H1 (cell line): Measurements from ENCODE around the gene CFAP61. TPM values are rescaled to one million over a fixed set of nuclear protein-coding genes. Genes with fewer than 3 reads are reported as not detected.
A peak's percentile ranks its signal among the peaks of the same experiment; 100 is the strongest.

Experiments used
- CTCF ChIA-PET: fragments of 300-600 bp; sonication (Branson Sonifier 250); formaldehyde crosslinking; loops from one replicate; lab custom pipeline; 2021; ENCODE audit not compliant: partially characterized antibody; lab: Charles Lee
- POLR2A ChIA-PET: fragments of 300-600 bp; sonication (Branson Sonifier 250); formaldehyde crosslinking; loops from one replicate; lab custom pipeline; 2021; ENCODE audit warnings: inconsistent platforms; ENCODE audit not compliant: partially characterized antibody; lab: Charles Lee
- DNase-seq, 2 experiments: peaks; one replicate each; pipeline versions ENCODE4 v3.0.0 to v3.0.0-alpha.2; 2010 to 2022; ENCODE audit warnings: low spot score in 2 of 2, low read depth in 1 of 2, mixed read lengths in 1 of 2
- FAIRE-seq: peaks from 2 replicates; lab custom pipeline; 2011; peaks lifted over from hg19 to GRCh38; lab: Jason Lieb, UNC
- H2AFZ ChIP-seq: 2 replicates; pipeline ENCODE4 v1.8.1; 2012; ENCODE audit warnings: low read length, inconsistent platforms
- H2AK5ac ChIP-seq: 2 replicates; pipeline ENCODE4 v1.6.1; 2013; ENCODE audit warnings: low read depth, low read length
- H2BK120ac ChIP-seq: replicated peaks from 2 replicates; pipeline ENCODE3; 2013; ENCODE audit warnings: low read depth, low read length, inconsistent platforms
- H2BK12ac ChIP-seq: 2 replicates; pipeline ENCODE4 v1.6.1; 2013; ENCODE audit warnings: low read depth, low read length
- H2BK15ac ChIP-seq: 2 replicates; pipeline ENCODE4 v1.6.1; 2013; ENCODE audit warnings: low read length
- H2BK20ac ChIP-seq: 2 replicates; pipeline ENCODE4 v1.6.1; 2013; ENCODE audit warnings: low read length
- H2BK5ac ChIP-seq: 2 replicates; pipeline ENCODE4 v1.6.1; 2013; ENCODE audit warnings: low read depth, low read length
- H3K14ac ChIP-seq: 2 replicates; pipeline ENCODE4 v1.6.1; 2013; ENCODE audit warnings: inconsistent platforms; ENCODE audit not compliant: insufficient read length
- H3K18ac ChIP-seq: 2 replicates; pipeline ENCODE4 v1.6.1; 2013; ENCODE audit warnings: low read length; ENCODE audit errors: extremely low read depth
- H3K23ac ChIP-seq: 2 replicates; pipeline ENCODE4 v1.6.1; 2013; ENCODE audit warnings: inconsistent platforms; ENCODE audit not compliant: insufficient read length
- H3K23me2 ChIP-seq: 2 replicates; pipeline ENCODE4 v1.6.1; 2013; ENCODE audit warnings: low read depth, low read length
- H3K27ac ChIP-seq: 2 replicates; pipeline ENCODE4 v1.6.1; 2011; ENCODE audit warnings: low read depth, low read length, inconsistent platforms
- H3K27me3 ChIP-seq, 4 experiments: replicated peaks in 1 of 4; 1 replicate in 1 of 4; 2 replicates in 3 of 4; pipeline versions ENCODE4 v1.6.1 to v1.8.1; 2011 to 2013; ENCODE audit warnings: low read length in 3 of 4, mild to moderate bottlenecking in 3 of 4, inconsistent platforms in 2 of 4, mixed read lengths in 2 of 4, moderate library complexity in 1 of 4; ENCODE audit not compliant: control insufficient read depth in 3 of 4, insufficient read depth in 3 of 4; ENCODE audit errors: extremely low read depth in 1 of 4
- H3K36me3 ChIP-seq, 4 experiments: 2 replicates each; pipeline versions ENCODE4 v1.6.1 to v1.8.1; 2011 to 2013; ENCODE audit warnings: mild to moderate bottlenecking in 4 of 4, low read length in 3 of 4, moderate library complexity in 2 of 4, control low read depth in 1 of 4, inconsistent platforms in 1 of 4; ENCODE audit not compliant: insufficient read depth in 4 of 4, control insufficient read depth in 2 of 4
- H3K4ac ChIP-seq: replicated peaks from 2 replicates; pipeline ENCODE3; 2013; ENCODE audit warnings: low read length, low read depth, mixed read lengths, inconsistent platforms; ENCODE audit not compliant: insufficient read length
- H3K4me1 ChIP-seq, 4 experiments: replicated peaks in 1 of 4; 1 replicate in 1 of 4; 2 replicates in 3 of 4; pipeline versions ENCODE4 v1.6.1 to v1.8.1; 2011 to 2013; ENCODE audit warnings: low read length in 3 of 4, inconsistent platforms in 2 of 4, mixed read lengths in 1 of 4; ENCODE audit not compliant: insufficient read depth in 4 of 4, control insufficient read depth in 3 of 4
- H3K4me2 ChIP-seq, 2 experiments: 2 replicates each; pipeline versions ENCODE4 v1.6.1 to v1.8.1; 2011 to 2013; ENCODE audit warnings: low read depth in 2 of 2, low read length in 2 of 2, control low read depth in 1 of 2, inconsistent platforms in 1 of 2, mild to moderate bottlenecking in 1 of 2; ENCODE audit not compliant: insufficient read depth in 1 of 2
- H3K4me3 ChIP-seq, 4 experiments: fragments of 200-600, 300-600 bp in 1 of 4; sonication (generic), shearing (Covaris generic), sonication (Bioruptor Twin) in 1 of 4; 2 replicates each; pipeline versions ENCODE4 v1.5.1 to v1.8.1; 2011 to 2016; ENCODE audit warnings: low read length in 4 of 4, low read depth in 3 of 4, control low read depth in 2 of 4, inconsistent platforms in 2 of 4, mild to moderate bottlenecking in 2 of 4, mixed read lengths in 1 of 4, moderate library complexity in 1 of 4; ENCODE audit not compliant: insufficient read depth in 2 of 4; ENCODE audit errors: extremely low read depth in 1 of 4
- H3K56ac ChIP-seq: replicated peaks from 2 replicates; pipeline ENCODE3; 2013; ENCODE audit warnings: low read depth, mild to moderate bottlenecking, mixed read lengths, low read length, inconsistent platforms; ENCODE audit not compliant: insufficient read length
- H3K79me1 ChIP-seq: 2 replicates; pipeline ENCODE4 v1.6.1; 2013; ENCODE audit warnings: low read depth, low read length, control low read depth
- H3K79me2 ChIP-seq, 2 experiments: 2 replicates each; pipeline versions ENCODE4 v1.6.1 to v1.8.1; 2012 to 2013; ENCODE audit warnings: low read length in 2 of 2, mild to moderate bottlenecking in 2 of 2, inconsistent platforms in 1 of 2; ENCODE audit not compliant: insufficient read depth in 2 of 2, control insufficient read depth in 1 of 2
- H3K9ac ChIP-seq, 4 experiments: replicated peaks in 1 of 4; 1 replicate in 1 of 4; 2 replicates in 3 of 4; pipeline versions ENCODE4 v1.6.1 to v1.8.1; 2011 to 2013; ENCODE audit warnings: low read depth in 3 of 4, low read length in 3 of 4, control low read depth in 2 of 4, mild to moderate bottlenecking in 2 of 4, moderate library complexity in 2 of 4, inconsistent platforms in 1 of 4; ENCODE audit errors: extremely low read depth in 1 of 4
- H3K9me3 ChIP-seq, 2 experiments: 2 replicates each; pipeline versions ENCODE4 v1.6.1 to v1.8.1; 2012 to 2013; ENCODE audit warnings: mild to moderate bottlenecking in 2 of 2, moderate library complexity in 2 of 2, control low read depth in 1 of 2, inconsistent platforms in 1 of 2, low read depth in 1 of 2, low read length in 1 of 2, mixed read lengths in 1 of 2; ENCODE audit not compliant: insufficient read depth in 2 of 2
- H4K20me1 ChIP-seq, 2 experiments: replicated peaks in 1 of 2; 2 replicates each; pipeline versions ENCODE3 to v1.8.1; 2011 to 2013; ENCODE audit warnings: inconsistent platforms in 2 of 2, low read length in 2 of 2, mild to moderate bottlenecking in 1 of 2; ENCODE audit not compliant: insufficient read depth in 2 of 2, control insufficient read depth in 1 of 2
- H4K5ac ChIP-seq: 2 replicates; pipeline ENCODE4 v1.6.1; 2013; ENCODE audit warnings: low read length, low read depth, mixed read lengths, inconsistent platforms; ENCODE audit not compliant: insufficient read length
- H4K8ac ChIP-seq: 2 replicates; pipeline ENCODE4 v1.8.0; 2013; ENCODE audit warnings: mild to moderate bottlenecking, moderate library complexity, low read length, inconsistent platforms; ENCODE audit not compliant: insufficient read depth; ENCODE audit errors: extremely low read depth
- H4K91ac ChIP-seq: replicated peaks from 2 replicates; pipeline ENCODE3; 2013; ENCODE audit warnings: low read length, mixed read lengths, inconsistent platforms; ENCODE audit not compliant: insufficient read length
- ATF3 ChIP-seq: IDR thresholded peaks from 2 replicates; pipeline ENCODE4 v1.6.1; 2011; ENCODE audit warnings: low read depth, mild to moderate bottlenecking, low read length; ENCODE audit not compliant: insufficient read depth
- EP300 ChIP-seq, 2 experiments: IDR thresholded peaks; 1 replicate in 1 of 2; 2 replicates in 1 of 2; pipeline ENCODE4 v1.6.1; 2011 to 2012; ENCODE audit warnings: low read depth in 2 of 2, low read length in 2 of 2, mild to moderate bottlenecking in 2 of 2, borderline replicate concordance in 1 of 2, inconsistent platforms in 1 of 2, moderate library complexity in 1 of 2
- FOSL1 ChIP-seq: IDR thresholded peaks from 2 replicates; pipeline ENCODE4 v1.6.1; 2011; ENCODE audit warnings: mild to moderate bottlenecking, low read depth, low read length, moderate library complexity; ENCODE audit not compliant: insufficient read depth
- KDM4A ChIP-seq: IDR thresholded peaks from one replicate; pipeline ENCODE4 v1.7.1; 2012; ENCODE audit warnings: low read depth, mild to moderate bottlenecking, moderate library complexity, low read length, inconsistent platforms; ENCODE audit not compliant: severe bottlenecking
- MAFK ChIP-seq: IDR thresholded peaks from 2 replicates; pipeline ENCODE4 v1.6.1; 2012; ENCODE audit warnings: low read depth, mild to moderate bottlenecking, improper control_type of control experiment, low read length
- NANOG ChIP-seq: IDR thresholded peaks from 2 replicates; pipeline ENCODE4 v1.6.1; 2011; ENCODE audit warnings: low read length, low read depth, mild to moderate bottlenecking, inconsistent platforms; ENCODE audit not compliant: insufficient read depth, poor library complexity, severe bottlenecking
- NRF1 ChIP-seq: IDR thresholded peaks from 2 replicates; pipeline ENCODE4 v1.6.1; 2011; ENCODE audit warnings: mild to moderate bottlenecking, low read depth, low read length, improper control_type of control experiment
- RAD21 ChIP-seq, 2 experiments: IDR thresholded peaks in 1 of 2; conservative IDR thresholded peaks in 1 of 2; 2 replicates each; pipeline ENCODE4 v1.6.1; 2011; ENCODE audit warnings: low read depth in 2 of 2, low read length in 2 of 2, improper control_type of control experiment in 1 of 2, inconsistent platforms in 1 of 2, mild to moderate bottlenecking in 1 of 2, moderate library complexity in 1 of 2
- RNF2 ChIP-seq: fragments of 200-900, 300-1000 bp; sonication (generic); IDR thresholded peaks from 2 replicates; pipeline ENCODE4 v1.7.1; 2016; ENCODE audit warnings: borderline replicate concordance, low read depth, mild to moderate bottlenecking, antibody characterized with exemption, low read length; ENCODE audit not compliant: poor library complexity, severe bottlenecking; ENCODE audit errors: missing control alignments
- SAP30 ChIP-seq: fragments of 300-600 bp; sonication (generic); IDR thresholded peaks from 2 replicates; pipeline ENCODE4 v1.7.1; 2012; ENCODE audit warnings: low read length, moderate library complexity, mild to moderate bottlenecking, inconsistent platforms; ENCODE audit not compliant: insufficient read depth, insufficient replicate concordance
- SP4 ChIP-seq: IDR thresholded peaks from 2 replicates; pipeline ENCODE4 v1.6.1; 2012; ENCODE audit warnings: low read length, inconsistent platforms
- YY1 ChIP-seq: IDR thresholded peaks from 2 replicates; pipeline ENCODE4 v1.6.1; 2011; ENCODE audit warnings: low read depth, mild to moderate bottlenecking, low read length
- WGBS, 2 experiments: shearing (Covaris generic) in 1 of 2; methylation state at CpG; one replicate each; pipeline versions ENCODE4 v1.1.6 to v1.1.7; 2013 to 2015; ENCODE audit warnings: low lambda C conversion rate in 2 of 2, mixed read lengths in 2 of 2, inconsistent platforms in 1 of 2, low coverage in 1 of 2, missing lambda C conversion rate in 1 of 2; ENCODE audit not compliant: insufficient replicate concordance in 2 of 2, insufficient coverage in 1 of 2, insufficient read length in 1 of 2; ENCODE audit errors: extremely low coverage in 1 of 2, missing lambda C conversion rate in 1 of 2; 5-methylcytosine and 5-hydroxymethylcytosine counted together
- polyA plus RNA-seq, 7 experiments: library from polyadenylated mRNA; depleted of rRNA in 3 of 7; stranded (reverse) in 5 of 7; unstranded in 2 of 7; fragments of >200 nt in 5 of 7; fragments of 200-250 nt in 2 of 7; gene quantifications; 1 replicate in 5 of 7; 2 replicates in 1 of 7; 4 replicates in 1 of 7; pipeline versions ENCODE4 v1.2.1 to v1.2.3, GENCODE V29; 2011 to 2013; ENCODE audit warnings: missing spikeins in 2 of 7, mixed read lengths in 2 of 7
- total RNA-seq: library from RNA; stranded (reverse); fragmentation: NEBNext Ultra II Directional; extraction: Animal tissue kit (Norgen Biotek cat#: 25700); gene quantifications from 2 replicates; pipeline ENCODE4 v1.2.1, GENCODE V29; 2021

CFAP61 gene
- total and polyA plus RNA-seq, 2 of the 8 experiments (the other 6 are each of a cell fraction or from before 2014, with no cell fraction given): 0.29 to 0.61 TPM

GRCh38 chr20:20083807-20084206, 31.5 kb downstream of the CFAP61 start:
- Histone ChIP-seq H3K9me3 (no peaks in the 10 kb centered on the region), H3K79me2 (no peaks in the 10 kb centered on the region), H2AFZ (no peak overlapping the region), H2BK20ac (no peak overlapping the region), H3K14ac (no peak overlapping the region), H2BK12ac (no peak overlapping the region), H3K4ac (no peak overlapping the region), H3K23ac (no peak overlapping the region), H2AK5ac (no peak overlapping the region), H3K4me1 (peaks cover 0 to 6% (median 5%) of the 10 kb centered on the region in 4 experiments; a peak in 3 of 7 replicates), H3K56ac (no peak overlapping the region), H2BK5ac (no peak overlapping the region), H3K4me3 (no peak overlapping the region), H3K4me2 (no peak overlapping the region), H3K36me3 (no peaks in the 10 kb centered on the region), H4K20me1 (no peaks in the 10 kb centered on the region), H4K5ac (no peak overlapping the region), H3K79me1 (no peaks in the 10 kb centered on the region), H3K27me3 (no peaks in the 10 kb centered on the region), H4K8ac (no peak overlapping the region), H3K18ac (no peak overlapping the region), H3K9ac (no peak overlapping the region), H3K23me2 (no peaks in the 10 kb centered on the region), H2BK15ac (no peak overlapping the region), H2BK120ac (no peak overlapping the region), H3K27ac (no peak overlapping the region), H4K91ac (no peak overlapping the region)
- DNase-seq (no peak), FAIRE-seq (peak; percentile 77)
- ChIA-PET POLR2A (no interaction called here), CTCF (interaction anchor here (0.6 to 3.5 kb wide), 22 partner anchors 8 to 511 kb away, joined by 3 to 17 read pairs (median 4); no protein-coding TSS in a partner anchor)
- WGBS, 2 experiments: 18% methylated on average over 3 of the region's 3 CpGs; no CpG with 5 or more reads in 1 of the 2 experiments
- TF ChIP-seq RNF2 (no peak), FOSL1 (no peak), SP4 (no peak), NRF1 (no peak), MAFK (no peak), NANOG (no peak), KDM4A (no peak), ATF3 (no peak), RAD21 (IDR thresholded peaks at IDR 0.05 in 1 of 2, conservative IDR thresholded peaks at IDR 0.05 in 1 of 2; ENCODE audit: low read depth in 2 of 2, low read length in 2 of 2) (peak; percentile 73 to 77), SAP30 (no peak), EP300 (IDR thresholded peaks at IDR 0.05; ENCODE audit: borderline replicate concordance in 1 of 2, low read depth in 2 of 2, low read length in 2 of 2) (no peak), YY1 (no peak)
